IPS-18c (cell line): ENCODE data around the gene ARL14EP.

Source experiments
- H3K4me3 ChIP-seq: 2 replicates; pipeline ENCODE4 v1.7.0; 2013; ENCODE audit warnings: low read depth, mild to moderate bottlenecking, low read length, moderate library complexity; ENCODE audit not compliant: insufficient read depth
- H3K9me3 ChIP-seq: one replicate; pipeline ENCODE4 v1.6.1; 2013; ENCODE audit warnings: mild to moderate bottlenecking, low read length, moderate library complexity; ENCODE audit not compliant: control insufficient read depth, insufficient read depth

ARL14EP gene

DNA sequence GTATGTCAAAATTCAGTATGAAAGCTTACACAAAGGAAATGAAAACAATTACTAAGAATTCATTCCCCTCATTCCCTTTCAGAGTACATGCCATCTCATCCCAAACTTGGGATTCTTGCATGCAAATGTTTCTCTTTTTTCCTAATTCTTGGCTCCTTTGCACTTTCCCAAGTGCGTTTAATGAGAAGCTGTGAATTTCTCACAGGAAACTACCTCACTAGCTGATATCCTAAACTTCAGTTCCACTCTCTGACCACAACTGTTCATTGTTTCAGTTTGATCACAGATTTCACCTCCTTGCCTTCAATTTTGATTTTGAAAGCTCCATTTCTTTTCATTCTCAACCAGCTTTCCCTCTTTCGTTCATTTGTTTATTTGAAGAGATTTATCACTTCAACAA lies 5.9 kb upstream of the ARL14EP start:
- H3K9me3 ChIP-seq = no peaks in the 10 kb centered on the region
- H3K4me3 ChIP-seq = no peak overlapping the region

GRCh38 chr11:30321321-30321720 lies 1.6 kb upstream of the ARL14EP start:
- Histone ChIP-seq H3K9me3 (no peaks in the 10 kb centered on the region), H3K4me3 (no peak overlapping the region)

DNA sequence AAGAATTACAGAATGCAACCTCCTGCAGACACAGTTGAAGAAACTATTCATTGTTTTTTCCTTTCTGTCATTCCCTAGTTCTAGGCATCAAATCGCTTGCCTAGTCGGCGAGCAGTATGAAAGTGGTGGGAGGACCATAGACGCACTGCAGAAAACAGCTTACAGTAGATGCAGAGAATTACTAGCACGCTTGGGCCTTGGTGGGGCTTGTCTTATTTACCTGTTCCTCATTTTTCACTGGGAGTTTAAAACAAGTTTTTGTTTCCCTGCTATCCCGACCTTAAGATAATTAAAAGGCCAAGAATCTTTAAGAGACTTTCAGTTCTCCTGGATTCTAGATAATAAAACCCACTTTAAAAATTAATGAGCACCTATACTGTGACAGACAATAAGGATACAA lies 713 bp upstream of the ARL14EP start:
- H3K9me3 ChIP-seq = no peaks in the 10 kb centered on the region
- no peak overlapping the region for H3K4me3 ChIP-seq

- H3K9me3 ChIP-seq = no peaks in the 10 kb centered on the region
- no peak overlapping the region for H3K4me3 ChIP-seq
Observed at GRCh38 chr11:30326114-30326778, 3.3 kb downstream of the ARL14EP start.

GRCh38 chr11:30326906-30327305 lies 4.0 kb downstream of the ARL14EP start:
- no peaks in the 10 kb centered on the region for H3K9me3 ChIP-seq
- no peak overlapping the region for H3K4me3 ChIP-seq

DNA sequence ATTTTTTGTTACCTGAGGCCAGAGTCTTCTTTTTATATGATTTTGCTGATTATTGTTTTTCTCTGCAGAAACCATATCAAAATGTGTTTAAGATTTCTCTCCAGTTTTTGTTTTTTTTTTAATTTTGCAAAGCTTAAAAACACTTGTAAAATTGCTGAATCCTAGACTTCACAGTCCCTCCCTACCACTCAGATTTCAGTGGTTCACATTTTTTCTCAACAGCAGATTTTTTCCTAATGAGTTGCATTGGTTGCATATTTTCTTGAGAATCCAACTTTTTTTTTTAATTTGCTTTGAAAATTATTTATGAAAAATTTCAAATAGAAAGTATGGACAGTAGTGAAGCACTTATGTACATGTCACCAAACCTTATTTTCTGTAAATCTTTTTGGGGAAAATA lies 5.8 kb downstream of the ARL14EP start:
- no peak overlapping the region for H3K4me3 ChIP-seq
- no peaks in the 10 kb centered on the region for H3K9me3 ChIP-seq

- Histone ChIP-seq H3K4me3 (no peak overlapping the region), H3K9me3 (no peaks in the 10 kb centered on the region)
Observed at GRCh38 chr11:30329150-30329940, 6.4 kb downstream of the ARL14EP start.

DNA sequence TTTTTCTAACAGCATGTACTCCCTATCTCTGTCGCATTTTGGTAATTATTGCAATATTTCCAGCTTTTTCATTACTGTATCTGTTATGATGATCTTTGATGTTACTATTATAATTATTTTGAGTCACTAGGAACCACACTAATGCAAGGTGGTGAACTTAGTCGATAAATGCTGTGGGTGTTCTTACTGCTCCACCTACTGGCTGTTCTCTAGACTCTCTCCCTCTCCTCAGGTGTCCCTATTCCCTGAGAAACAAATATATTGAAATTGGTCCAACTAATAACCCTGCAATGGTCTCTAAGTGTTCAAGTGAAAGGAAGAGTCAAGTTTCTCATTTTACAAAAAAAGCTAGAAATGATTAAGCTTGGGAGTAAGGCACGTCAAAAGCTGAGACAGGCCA lies 10.5 kb downstream of the ARL14EP start:
- H3K9me3 ChIP-seq = no peaks in the 10 kb centered on the region

DNA sequence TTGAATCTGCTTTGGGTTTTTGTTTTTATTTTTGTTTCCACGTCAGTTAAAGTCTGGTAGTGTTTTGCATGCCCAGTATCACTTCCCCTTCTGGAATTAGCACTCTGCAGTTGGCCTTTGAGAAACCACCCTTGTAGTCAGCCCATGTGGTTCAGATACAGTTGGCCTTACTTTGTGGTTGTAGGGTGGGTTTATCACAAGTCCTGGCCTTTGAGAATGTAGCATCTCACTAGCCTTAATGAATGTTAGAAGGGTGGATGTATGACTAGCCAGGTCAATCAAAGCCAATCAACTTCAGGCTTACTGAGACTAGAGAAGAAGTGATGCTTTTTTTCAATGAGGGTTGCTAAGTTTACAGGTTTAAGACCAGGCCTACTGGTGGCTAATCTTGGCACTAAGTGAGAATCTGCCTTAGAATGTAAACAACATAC lies 19.8 kb downstream of the ARL14EP start:
- Histone ChIP-seq H3K4me3 (no peak overlapping the region), H3K9me3 (no peaks in the 10 kb centered on the region)

More for the DNA sequence above, 10.5 kb downstream of the ARL14EP start:
- H3K4me3 ChIP-seq = no peak overlapping the region

GRCh38 chr11:30344085-30344484 lies 21.2 kb downstream of the ARL14EP start:
- Histone ChIP-seq H3K4me3 (no peak overlapping the region), H3K9me3 (no peaks in the 10 kb centered on the region)

DNA sequence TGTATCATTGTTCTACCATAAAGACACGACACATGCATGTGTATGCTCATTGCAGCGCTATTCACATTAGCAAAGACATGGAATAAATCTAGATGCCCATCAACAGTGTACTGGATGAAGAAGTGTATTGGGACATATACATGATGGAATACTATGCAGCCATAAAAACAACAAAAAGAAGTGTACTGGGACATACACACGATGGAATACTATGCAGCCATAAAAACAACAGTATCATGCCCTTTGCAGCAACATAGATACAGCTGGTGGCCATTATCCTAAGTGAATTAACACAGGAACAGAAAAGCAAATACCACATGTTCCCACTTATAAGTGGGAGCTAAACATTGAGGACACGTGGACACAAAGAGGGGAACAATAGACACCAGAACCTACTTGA lies 22.7 kb downstream of the ARL14EP start:
- H3K9me3 ChIP-seq = no peaks in the 10 kb centered on the region
- H3K4me3 ChIP-seq = no peak overlapping the region

DNA sequence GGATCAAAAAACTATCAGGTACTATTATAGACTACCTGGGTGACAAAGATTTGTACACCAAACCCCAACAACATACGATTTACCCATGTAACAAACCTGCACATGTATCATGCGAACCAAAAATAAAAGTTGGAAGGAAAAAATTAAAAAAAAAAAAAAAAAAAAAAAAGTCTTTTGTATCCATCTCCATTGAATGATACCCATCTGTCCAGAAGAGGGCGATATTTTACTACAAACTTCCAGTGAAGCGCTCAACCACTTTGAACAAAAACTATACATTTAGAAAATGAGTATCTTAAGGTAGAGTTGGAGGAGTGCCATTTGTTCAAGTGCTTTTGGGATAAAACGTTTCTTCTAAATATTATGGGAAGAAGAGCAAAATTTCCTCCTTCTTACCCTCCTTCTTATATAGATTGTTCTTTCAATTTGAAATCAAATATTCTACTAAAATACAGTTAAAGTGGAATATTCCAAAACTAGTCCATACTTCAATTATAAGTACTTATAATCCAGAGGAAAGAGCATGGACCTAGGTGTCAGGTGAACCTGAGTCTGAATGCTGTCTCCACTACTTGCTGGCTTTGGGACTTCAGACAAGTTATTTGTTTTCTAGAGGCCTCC lies 23.3 kb downstream of the ARL14EP start:
- Histone ChIP-seq H3K4me3 (no peak overlapping the region), H3K9me3 (no peaks in the 10 kb centered on the region)

- no peak overlapping the region for H3K4me3 ChIP-seq
- no peaks in the 10 kb centered on the region for H3K9me3 ChIP-seq
Observed at GRCh38 chr11:30348035-30348434, 25.1 kb downstream of the ARL14EP start.

DNA sequence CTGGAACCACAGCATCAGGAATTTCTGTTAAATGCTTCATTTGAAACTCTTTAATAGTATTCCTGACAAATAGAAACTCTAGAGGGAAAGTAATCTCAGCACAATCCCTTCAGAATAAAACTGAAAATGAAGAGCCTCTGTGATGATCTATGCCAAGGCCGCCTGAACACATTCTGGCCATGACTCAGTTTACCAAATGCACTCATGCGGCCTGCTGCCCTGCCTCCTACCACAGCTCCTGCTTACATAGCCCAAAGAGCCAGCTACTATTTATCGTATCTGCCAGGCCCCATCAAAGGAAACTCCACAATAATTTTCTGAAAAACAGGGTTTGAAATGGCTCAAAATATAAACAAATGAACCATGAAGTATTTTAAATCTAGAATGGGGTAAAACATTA lies 27.0 kb downstream of the ARL14EP start:
- Histone ChIP-seq H3K4me3 (no peak overlapping the region), H3K9me3 (no peaks in the 10 kb centered on the region)

DNA sequence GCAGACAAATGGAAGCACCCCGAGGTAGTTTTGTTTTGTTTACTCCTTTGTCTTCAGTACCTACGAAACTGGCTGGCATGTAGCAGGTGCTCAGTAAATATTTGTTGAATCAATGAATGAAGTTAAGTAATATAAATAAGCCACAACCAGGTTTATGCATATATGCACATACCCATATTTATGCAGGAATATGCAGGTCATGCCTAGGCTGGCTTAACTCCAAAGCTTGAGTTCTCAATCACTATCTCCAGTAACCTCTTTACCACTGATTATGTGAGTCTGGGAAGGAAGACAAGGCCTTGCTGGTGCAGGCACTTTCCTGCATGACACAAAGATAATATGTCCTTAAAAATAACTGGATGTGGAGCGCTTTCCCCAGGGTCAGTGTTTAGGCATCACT lies 27.5 kb downstream of the ARL14EP start:
- no peaks in the 10 kb centered on the region for H3K9me3 ChIP-seq

DNA sequence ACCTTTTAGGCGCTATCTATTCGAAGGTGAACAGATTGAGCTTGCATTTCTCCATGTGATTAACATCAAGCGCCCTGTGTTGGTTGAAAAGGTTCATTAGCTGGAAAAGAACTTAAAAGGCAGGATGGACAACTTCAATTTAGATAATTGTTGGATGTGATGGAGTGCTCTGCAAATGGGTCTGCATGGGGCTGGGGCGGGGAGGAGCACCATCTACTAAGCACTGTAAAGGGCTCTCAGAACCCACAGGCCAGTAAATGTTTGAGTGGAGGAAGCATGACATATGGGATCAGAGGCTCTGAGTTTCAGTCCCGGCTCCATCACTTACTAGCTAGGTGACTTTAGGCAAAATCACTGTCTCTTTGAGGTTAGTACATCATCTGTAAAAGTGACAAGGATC lies 28.2 kb downstream of the ARL14EP start:
- Histone ChIP-seq H3K4me3 (no peak overlapping the region), H3K9me3 (no peaks in the 10 kb centered on the region)

More for the DNA sequence above, 27.5 kb downstream of the ARL14EP start:
- H3K4me3 ChIP-seq = no peak overlapping the region

- Histone ChIP-seq H3K9me3 (no peaks in the 10 kb centered on the region), H3K4me3 (no peak overlapping the region)
Observed at GRCh38 chr11:30356391-30356790, 33.5 kb downstream of the ARL14EP start.

- no peak overlapping the region for H3K4me3 ChIP-seq
Observed at GRCh38 chr11:30357872-30358271, 35.0 kb downstream of the ARL14EP start.

More at GRCh38 chr11:30357872-30358271, 35.0 kb downstream of the ARL14EP start:
- H3K9me3 ChIP-seq = no peaks in the 10 kb centered on the region
